Right lobe of liver (tissue), 6 donors: ENCODE results near the gene CCK. TPM values are rescaled to one million over a fixed set of nuclear protein-coding genes. Genes with fewer than 3 reads are reported as not detected.

Experiments used
- ATAC-seq, 4 donors: fragments of 200-7000 bp; cut with Tn5 transposase; one replicate each; pipeline ENCODE4 v1.9.1; 2020; ENCODE audit warnings: mild to moderate bottlenecking in 4 of 4, moderate library complexity in 4 of 4
- DNase-seq, 3 donors: peaks; one replicate each; pipeline ENCODE4 v3.0.0-alpha.2; 2020
- H3K27ac ChIP-seq, 3 donors: fragments of 200-600 bp; one replicate each; pipeline ENCODE4 v1.8.0; 2022
- H3K27me3 ChIP-seq, 2 donors: fragments of 200-600 bp; one replicate each; pipeline ENCODE4 v1.8.0; 2022
- H3K36me3 ChIP-seq, 4 donors: fragments of 200-600 bp; sonication (generic) in 1 of 4; one replicate each; pipeline versions ENCODE4 v1.5.1 to v1.8.0; 2017 to 2022; ENCODE audit warnings: control low read depth in 1 of 4
- H3K4me1 ChIP-seq, 4 donors: fragments of 200-600 bp; sonication (generic) in 1 of 4; one replicate each; pipeline versions ENCODE4 v1.5.1 to v1.8.0; 2017 to 2022; ENCODE audit warnings: control low read depth in 1 of 4
- H3K4me3 ChIP-seq, 3 donors: fragments of 200-600 bp; one replicate each; pipeline ENCODE4 v1.8.0; 2022
- H3K9me3 ChIP-seq, 4 donors: fragments of 200-600 bp; sonication (generic) in 1 of 4; one replicate each; pipeline versions ENCODE4 v1.5.1 to v1.8.0; 2017 to 2022; ENCODE audit warnings: control low read depth in 1 of 4
- POLR2A ChIP-seq: fragments of 450-650 bp; IDR thresholded peaks from one replicate; pipeline ENCODE4 v1.6.1; 2017; ENCODE audit warnings: antibody characterized with exemption, mild to moderate bottlenecking
- WGBS: methylation state at CpG from one replicate; pipeline ENCODE4 v1.1.6; 2018; ENCODE audit warnings: low coverage, low lambda C conversion rate; ENCODE audit not compliant: insufficient coverage; ENCODE audit errors: missing lambda C conversion rate; 5-methylcytosine and 5-hydroxymethylcytosine counted together
- intact Hi-C, 2 donors: fragments of 100-400 bp; cut with DNase I; formaldehyde crosslinking; loops; one replicate each; pipeline versions ENCODE4 v1.11.2 to v1.14.1; 2022
- total RNA-seq, 6 experiments: library from RNA; depleted of rRNA in 2 of 6; stranded (reverse); fragments of >200 nt in 2 of 6; fragmentation: NEBNext Ultra II Directional in 3 of 6; extraction: Animal tissue kit (Norgen Biotek cat#: 25700) in 3 of 6; gene quantifications; one replicate each; pipeline versions ENCODE4 v1.1.0 to v1.2.4, GENCODE V29; 2016 to 2023
- TF ChIP-seq, protein P1 (sequence below), 4 donors: fragments of 200-600 bp in 3 of 4; fragments of 450-650 bp in 1 of 4; IDR thresholded peaks; one replicate each; pipeline versions ENCODE4 v1.5.1 to v1.8.0; 2016 to 2022; ENCODE audit warnings: antibody characterized with exemption in 4 of 4, mild to moderate bottlenecking in 2 of 4
- donor health status: DM: no; HTN: yes; CAD: no.
- donor health status: DM: no; HTN: no; CAD: no.
- donor health status: DM: no; HTN: no; CAD: no.
- donor health status: DM: no; HTN: yes; CAD: no.
- donor health status: DM: no; HTN: yes; CAD: no.

The CCK gene
- total RNA-seq, 6 experiments from 2014 or later, result not detected

DNA sequence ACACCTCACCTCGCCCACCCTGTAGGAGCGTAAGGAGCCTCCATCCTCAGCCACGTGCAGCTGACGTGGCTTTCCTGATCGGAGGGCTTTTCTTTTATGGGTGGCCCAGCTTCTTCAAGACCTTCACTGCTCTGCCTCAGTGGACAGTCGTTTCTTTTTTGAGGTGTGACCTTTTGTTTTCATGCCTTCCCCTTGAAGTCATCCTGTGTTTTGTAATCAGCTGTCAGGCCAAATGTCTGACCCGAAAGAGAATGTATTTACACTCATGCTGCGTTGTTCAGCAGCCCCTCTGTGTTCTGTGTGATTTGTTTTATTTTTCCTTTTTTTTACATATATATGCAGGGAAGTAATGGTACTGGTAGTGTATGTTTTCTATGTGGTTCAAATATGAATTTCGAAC lies 41.8 kb downstream of the CCK start:
- no peak for TF ChIP-seq POLR2A
- H3K27ac ChIP-seq, result no peak overlapping the region
- peaks cover 0 to 14% (median 5%) of the 10 kb centered on the region in 4 donors for H3K36me3 ChIP-seq
- DNase-seq, result no peak
- peaks cover 0 to 6% (median 0%) of the 10 kb centered on the region in 4 donors for H3K4me1 ChIP-seq
- WGBS, result 71% methylated on average over 7 of the region's 9 CpGs
- intact Hi-C loops, result loop anchor here in 1 of 2 donors (10.0 kb wide), 1 partner anchor 311 kb away; no protein-coding TSS in a partner anchor
- H3K9me3 ChIP-seq, result no peaks in the 10 kb centered on the region
- H3K27me3 ChIP-seq, result no peaks in the 10 kb centered on the region
- ATAC-seq, result peak in 1 of 4 donors; percentile 25
- no peak overlapping the region for H3K4me3 ChIP-seq

DNA sequence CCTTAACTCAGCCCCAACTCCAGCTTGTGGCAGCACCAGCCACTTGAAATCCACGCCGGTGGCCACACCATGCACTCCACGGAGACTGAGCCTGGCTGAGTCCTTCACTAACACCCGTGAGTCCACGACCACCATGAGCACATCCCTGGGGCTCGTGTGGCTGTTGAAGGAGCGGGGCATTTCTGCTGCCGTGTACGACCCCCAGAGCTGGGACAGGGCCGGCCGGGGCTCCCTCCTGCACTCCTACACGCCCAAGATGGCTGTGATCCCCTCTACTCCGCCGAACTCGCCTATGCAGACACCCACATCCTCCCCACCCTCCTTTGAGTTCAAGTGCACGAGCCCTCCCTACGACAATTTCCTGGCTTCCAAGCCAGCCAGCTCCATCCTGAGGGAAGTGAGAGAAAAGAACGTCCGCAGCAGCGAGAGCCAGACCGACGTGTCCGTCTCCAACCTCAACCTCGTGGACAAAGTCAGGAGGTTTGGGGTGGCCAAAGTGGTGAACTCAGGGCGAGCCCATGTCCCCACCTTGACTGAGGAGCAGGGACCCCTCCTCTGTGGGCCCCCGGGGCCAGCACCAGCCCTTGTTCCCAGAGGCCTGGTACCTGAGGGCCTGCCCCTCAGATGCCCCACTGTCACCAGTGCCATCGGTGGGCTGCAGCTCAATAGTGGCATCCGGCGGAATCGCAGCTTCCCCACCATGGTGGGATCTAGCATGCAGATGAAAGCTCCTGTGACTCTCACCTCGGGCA lies 42.9 kb downstream of the CCK start:
- H3K4me1 ChIP-seq, result peaks cover 0 to 6% (median 0%) of the 10 kb centered on the region in 4 donors
- WGBS, result 93% methylated on average over 10 of the region's 31 CpGs
- H3K4me3 ChIP-seq, result no peak overlapping the region
- no peaks in the 10 kb centered on the region for H3K27me3 ChIP-seq
- ATAC-seq (peak in 1 of 4 donors; percentile 18), DNase-seq (no peak)
- intact Hi-C loops, result loop anchor here in 1 of 2 donors (10.0 kb wide), 1 partner anchor 312 kb away; no protein-coding TSS in a partner anchor
- TF ChIP-seq POLR2A, result no peak
- TF ChIP-seq, protein P1, sequence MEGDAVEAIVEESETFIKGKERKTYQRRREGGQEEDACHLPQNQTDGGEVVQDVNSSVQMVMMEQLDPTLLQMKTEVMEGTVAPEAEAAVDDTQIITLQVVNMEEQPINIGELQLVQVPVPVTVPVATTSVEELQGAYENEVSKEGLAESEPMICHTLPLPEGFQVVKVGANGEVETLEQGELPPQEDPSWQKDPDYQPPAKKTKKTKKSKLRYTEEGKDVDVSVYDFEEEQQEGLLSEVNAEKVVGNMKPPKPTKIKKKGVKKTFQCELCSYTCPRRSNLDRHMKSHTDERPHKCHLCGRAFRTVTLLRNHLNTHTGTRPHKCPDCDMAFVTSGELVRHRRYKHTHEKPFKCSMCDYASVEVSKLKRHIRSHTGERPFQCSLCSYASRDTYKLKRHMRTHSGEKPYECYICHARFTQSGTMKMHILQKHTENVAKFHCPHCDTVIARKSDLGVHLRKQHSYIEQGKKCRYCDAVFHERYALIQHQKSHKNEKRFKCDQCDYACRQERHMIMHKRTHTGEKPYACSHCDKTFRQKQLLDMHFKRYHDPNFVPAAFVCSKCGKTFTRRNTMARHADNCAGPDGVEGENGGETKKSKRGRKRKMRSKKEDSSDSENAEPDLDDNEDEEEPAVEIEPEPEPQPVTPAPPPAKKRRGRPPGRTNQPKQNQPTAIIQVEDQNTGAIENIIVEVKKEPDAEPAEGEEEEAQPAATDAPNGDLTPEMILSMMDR (IDR thresholded peaks at IDR 0.05), result no peak
- no peak overlapping the region for H3K27ac ChIP-seq
- no peaks in the 10 kb centered on the region for H3K9me3 ChIP-seq
- peaks cover 0 to 14% (median 5%) of the 10 kb centered on the region in 4 donors for H3K36me3 ChIP-seq

DNA sequence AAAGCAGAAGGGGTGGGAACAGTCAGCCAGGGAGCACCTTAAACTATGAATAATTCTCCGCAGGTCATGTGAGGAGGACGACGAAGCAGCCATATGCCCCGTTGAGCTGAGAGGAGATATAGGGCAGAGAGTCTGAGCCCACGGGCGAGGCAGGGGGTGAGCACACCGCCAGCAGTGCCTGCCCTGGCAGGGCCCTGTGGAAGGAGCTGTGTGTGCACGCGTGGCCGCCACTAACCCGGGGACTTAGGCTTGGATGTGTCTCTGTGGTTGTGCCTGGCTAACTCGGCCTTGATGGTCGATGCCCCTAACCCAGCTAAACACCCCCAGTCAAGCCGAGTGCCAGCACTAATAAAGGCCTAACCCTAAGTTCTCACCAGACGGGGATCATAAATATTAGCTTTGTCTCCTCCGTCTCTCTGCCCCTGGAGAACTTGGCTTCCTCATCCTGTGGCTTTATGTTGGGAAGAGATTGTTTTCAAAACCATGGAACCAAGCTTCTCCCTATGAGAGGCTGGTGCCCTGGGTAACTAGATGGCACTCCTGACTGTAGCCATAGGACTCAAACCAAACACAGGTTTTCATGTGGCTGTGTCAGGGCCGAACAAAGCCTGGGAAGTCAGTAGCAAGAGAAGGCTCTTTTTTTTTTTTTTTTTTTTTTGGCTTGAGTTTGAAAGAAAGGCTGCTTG lies 45.4 kb downstream of the CCK start:
- Histone ChIP-seq H3K36me3 (peaks cover 0 to 14% (median 5%) of the 10 kb centered on the region in 4 donors), H3K4me3 (no peak overlapping the region), H3K27me3 (no peaks in the 10 kb centered on the region), H3K4me1 (peaks cover 0 to 4% (median 0%) of the 10 kb centered on the region in 4 donors), H3K9me3 (no peaks in the 10 kb centered on the region), H3K27ac (no peak overlapping the region)
- no peak for ATAC-seq
- DNase-seq, result no peak
- intact Hi-C loops, result loop anchor here in 1 of 2 donors (10.0 kb wide), 1 partner anchor 314 kb away; no protein-coding TSS in a partner anchor
- 94% methylated on average over 9 of the region's 17 CpGs for WGBS
- TF ChIP-seq, protein P1 (IDR thresholded peaks at IDR 0.05), result no peak
- no peak for TF ChIP-seq POLR2A

DNA sequence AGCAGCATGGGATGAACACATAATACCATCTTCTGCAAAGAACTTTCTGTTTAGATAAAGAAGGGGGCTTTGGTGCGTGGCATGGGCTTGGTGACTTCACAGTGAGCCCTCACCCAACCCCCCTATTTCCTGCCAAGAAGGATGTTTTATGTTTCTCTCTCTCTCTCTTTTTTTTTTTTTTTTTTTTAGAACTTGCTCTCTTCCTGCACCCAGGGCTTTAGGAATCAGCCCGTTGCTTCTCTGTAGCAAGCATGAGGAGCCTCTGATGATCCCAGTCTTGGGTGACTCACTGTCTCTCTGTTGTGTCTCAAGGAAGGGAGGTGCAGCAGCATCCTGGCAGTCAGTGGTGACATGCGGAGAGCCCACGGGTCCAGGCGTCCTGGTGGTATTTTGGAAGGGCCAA lies 49.1 kb downstream of the CCK start:
- DNase-seq (no peak), ATAC-seq (no peak)
- no peak for TF ChIP-seq POLR2A
- TF ChIP-seq, protein P1 (IDR thresholded peaks at IDR 0.05), result no peak
- intact Hi-C loops, result no loop called here
- H3K4me3 ChIP-seq, result no peak overlapping the region
- no peak overlapping the region for H3K27ac ChIP-seq
- WGBS, result 72% methylated on average over 5 of the region's 5 CpGs
- no peaks in the 10 kb centered on the region for H3K27me3 ChIP-seq
- H3K36me3 ChIP-seq, result peaks cover 0 to 7% (median 2%) of the 10 kb centered on the region in 4 donors
- no peaks in the 10 kb centered on the region for H3K9me3 ChIP-seq
- no peaks in the 10 kb centered on the region for H3K4me1 ChIP-seq

DNA sequence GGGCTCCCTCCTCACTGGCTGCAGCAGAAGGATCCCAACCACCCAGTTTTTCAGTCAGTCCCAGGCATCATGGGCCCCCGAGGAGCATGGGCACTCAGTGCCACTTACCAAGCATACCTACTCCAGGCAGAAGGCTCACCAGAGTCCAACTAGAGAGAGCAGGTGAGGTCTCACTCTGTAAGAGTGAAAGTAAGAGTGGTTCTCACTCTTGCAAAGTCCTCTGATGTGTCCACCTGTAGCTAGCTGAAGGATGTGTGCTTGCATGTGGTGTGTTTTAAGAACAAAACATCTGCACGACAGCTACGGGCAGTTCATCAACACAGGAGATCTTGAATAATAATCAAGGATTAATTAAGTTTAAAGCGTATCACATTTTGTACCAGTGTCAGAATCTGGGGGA lies 49.7 kb downstream of the CCK start:
- 91% methylated on average over 3 of the region's 4 CpGs for WGBS

More for the DNA sequence above, 49.7 kb downstream of the CCK start:
- no peak overlapping the region for H3K27ac ChIP-seq
- H3K36me3 ChIP-seq, result peaks cover 0 to 10% (median 2%) of the 10 kb centered on the region in 4 donors
- TF ChIP-seq, protein P1 (IDR thresholded peaks at IDR 0.05), result no peak
- no peak for TF ChIP-seq POLR2A
- no peaks in the 10 kb centered on the region for H3K27me3 ChIP-seq
- no peaks in the 10 kb centered on the region for H3K9me3 ChIP-seq
- ATAC-seq (peak in 1 of 4 donors; percentile 29), DNase-seq (no peak)
- H3K4me1 ChIP-seq, result no peaks in the 10 kb centered on the region
- intact Hi-C loops, result no loop called here
- no peak overlapping the region for H3K4me3 ChIP-seq
